Hematopoietic multipotent progenitor cell treated with erythropoietin and hydrocortisone succinate and interleukin-3 and kit ligand, for 6 days (in vitro differentiated cells): Measurements from ENCODE around the gene RP9.
A peak's percentile ranks its signal among the peaks of the same experiment; 100 is the strongest.

Experiments
- DNase-seq: peaks from one replicate; pipeline ENCODE4 v3.0.0-alpha.2; 2015

RP9 gene

DNA sequence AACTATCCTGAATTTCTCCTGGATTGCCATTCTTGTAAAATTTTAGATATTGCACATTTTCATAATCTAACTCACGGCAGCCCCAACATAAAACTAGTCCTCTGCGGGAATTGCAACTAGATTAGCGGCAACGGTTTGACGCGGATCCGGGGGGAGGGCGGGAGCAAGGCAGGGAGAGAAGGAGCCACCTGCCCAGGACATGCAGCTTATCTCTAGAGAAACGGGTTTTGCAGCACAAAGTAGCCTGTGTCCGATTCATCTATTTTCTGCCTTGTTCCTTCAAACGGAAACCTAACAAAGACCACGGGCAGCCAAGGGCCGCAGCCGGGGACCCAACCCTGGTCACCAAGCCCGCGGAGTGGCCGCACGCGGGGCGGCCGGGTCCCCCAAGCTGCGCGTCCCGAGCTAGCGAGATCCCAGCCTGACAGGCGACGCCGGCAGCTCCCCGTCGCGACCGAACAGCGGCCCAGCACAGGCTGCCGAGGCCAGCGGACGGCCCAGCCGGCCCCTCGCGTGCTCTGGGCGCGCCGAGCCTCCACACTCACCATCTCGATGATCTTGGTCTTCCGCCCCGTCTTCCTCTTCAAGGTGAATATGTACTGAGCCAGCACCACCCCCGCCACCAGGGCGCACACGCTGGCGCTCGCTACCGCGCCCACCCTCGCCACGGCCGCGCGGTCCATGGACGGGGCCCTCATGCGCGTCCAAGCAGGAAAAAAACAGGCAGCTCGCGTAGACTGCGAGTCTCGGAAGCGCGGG lies 47.0 kb downstream of the RP9 start, which contains the start of gene NT5C3A:
Gene NT5C3A, minus strand, starts transcription at position 754 of the 759 bp plus-strand sequence. Its CDS starts 71 bp downstream, at position 683.
- peak; percentile 67 for DNase-seq

DNA sequence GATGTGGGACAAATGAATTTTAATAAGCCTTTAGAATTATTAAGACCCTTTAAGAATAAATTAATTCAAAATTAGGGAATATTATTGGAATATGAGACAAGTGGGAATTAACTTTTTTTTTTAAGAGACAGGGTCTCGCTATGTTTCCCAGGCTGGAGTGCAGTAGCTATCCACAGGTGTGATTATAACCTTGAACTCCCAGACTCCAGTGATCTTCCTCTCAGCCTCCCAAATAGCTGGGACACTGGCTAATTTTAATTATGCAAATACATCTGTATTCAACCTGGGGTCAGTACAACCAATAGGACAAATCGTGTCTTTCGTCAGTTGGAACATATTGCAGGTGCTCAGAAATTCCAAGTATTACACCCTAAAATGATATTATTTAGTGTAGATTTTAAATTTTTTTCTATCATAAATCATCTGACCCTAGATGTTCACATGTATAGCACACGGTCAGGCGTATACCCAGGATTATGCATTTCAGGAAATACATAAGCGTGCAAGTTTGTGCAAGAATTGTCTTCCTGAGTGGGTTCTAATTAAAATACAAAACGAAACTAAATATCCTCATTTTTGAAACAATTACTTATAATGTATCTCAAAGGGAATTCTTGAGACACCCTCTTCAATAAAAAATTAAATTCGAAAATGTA lies 47.8 kb downstream of the RP9 start:
- DNase-seq: peak; percentile 23

DNA sequence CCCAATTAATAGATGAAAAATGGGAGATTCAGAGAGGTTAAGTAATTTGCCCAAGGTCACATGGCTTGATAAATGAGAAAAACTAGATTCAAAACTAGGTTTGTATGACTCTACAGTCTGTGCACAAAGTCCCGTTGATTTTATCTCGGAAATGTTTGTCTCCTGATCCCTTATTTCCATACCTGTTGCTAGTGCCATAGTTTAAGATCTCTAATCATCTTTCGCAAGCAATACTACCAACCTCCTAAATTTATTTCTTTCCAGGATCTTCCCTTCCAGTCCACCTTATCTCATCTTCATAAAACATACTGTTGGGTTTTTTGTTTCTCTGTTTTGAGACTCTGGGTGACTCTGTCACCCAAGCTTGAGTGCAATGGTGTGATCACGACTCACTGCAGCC lies 49.6 kb downstream of the RP9 start:
- no peak for DNase-seq

DNA sequence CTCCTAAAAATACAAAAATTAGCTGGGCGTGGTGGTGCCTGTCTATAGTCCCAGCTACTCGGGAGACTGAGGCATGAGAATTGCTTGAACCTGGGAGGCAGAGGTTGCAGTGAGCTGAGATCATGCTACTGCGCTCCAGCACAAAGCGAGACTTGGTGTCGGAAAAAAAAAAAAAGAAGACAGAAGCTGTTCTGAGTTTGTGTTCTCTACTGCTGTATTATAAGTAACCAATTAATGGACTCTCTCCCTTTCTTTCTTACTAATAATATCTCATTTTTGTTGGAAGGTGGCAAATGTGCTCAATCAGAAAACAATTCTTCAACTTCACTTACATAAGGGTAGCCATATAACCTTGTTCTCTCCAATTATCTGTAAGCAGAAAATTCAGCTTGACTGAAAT lies 54.0 kb downstream of the RP9 start:
- DNase-seq: no peak

DNA sequence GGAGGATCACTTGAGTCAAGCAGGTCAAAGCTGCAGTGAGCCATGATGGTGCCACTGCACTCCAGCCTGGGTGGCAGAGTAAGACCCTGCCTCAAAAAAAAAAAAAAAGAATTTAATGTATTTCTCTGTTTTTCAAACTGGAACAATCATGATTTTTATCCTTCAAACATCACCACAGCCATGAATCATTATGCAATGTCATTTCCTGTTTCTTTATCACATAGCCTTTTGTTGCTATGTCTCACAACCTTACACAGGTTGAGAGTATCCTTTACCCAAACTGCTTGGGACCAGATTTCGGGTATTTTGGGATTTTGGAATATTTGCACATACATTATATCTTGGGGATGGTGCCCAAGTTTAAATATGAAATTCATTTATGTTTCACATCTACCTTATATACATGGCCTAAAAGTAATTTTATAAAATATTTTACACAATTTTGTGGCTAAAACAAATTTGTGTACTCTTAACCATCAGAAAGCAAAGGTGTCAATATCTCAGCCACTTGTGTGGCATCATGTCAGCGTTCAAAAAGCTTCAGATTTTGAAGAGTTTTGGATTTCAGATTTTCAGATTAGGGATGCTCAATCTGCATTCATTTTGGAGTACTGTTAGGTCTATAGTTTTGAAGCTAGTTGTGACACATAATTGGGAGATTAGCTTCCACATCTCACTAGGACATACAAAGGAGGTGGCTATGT lies 54.8 kb downstream of the RP9 start:
- peak; percentile 70 for DNase-seq

DNA sequence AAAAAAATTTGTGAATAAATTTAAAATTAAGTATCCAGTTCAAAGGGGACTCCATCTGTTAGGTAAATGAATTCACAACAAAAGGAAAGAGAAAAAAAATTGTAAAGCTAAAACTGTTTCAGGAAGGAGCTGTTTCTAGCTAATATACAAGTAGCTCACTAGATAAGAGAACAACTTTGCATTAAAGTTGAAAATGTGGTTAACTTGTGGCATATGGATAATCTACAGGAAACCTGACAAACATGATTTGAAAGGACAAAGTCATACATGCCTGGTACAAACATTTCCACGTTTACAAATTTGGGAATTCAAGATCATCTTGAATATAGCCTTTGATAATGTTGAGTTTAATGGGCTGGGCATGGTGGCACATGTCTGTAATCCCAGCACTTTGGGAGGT lies 55.5 kb downstream of the RP9 start:
- peak; percentile 80 for DNase-seq

DNA sequence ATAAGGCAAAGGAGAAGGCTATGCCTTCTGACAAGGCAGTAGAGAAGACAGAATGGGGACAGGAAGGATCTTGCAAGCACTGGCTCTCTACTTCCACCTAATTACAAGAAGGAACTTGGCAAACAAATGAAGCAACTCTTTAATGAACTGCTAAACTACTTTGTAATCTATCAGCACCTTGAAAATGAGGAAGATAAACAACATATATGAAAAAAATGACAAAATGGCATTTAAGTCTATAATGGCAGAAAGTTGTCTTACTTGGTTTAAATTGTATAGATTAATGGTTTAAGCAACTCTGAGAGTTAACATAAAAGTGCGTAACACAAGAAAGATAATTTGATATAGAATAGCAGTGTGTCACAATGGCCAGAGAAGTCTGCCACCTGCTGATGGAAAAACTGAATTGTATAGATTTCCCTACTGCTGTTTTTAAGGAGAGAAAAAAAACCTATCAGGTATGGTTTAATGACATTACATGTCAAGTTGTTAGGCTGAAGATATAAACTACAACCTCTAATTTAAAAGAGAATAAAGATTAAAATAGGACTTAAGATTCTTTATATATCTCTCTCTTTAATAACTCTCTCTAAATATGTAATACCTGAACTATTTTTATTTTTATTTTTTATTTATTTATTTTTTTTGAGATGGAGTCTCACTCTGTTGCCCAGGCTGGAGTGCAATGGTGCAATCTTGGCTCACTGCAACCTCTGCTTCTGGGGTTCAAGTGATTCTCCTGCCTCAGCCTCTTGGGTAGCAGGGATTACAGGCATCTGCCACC lies 58.5 kb downstream of the RP9 start:
- peak; percentile 80 for DNase-seq

DNA sequence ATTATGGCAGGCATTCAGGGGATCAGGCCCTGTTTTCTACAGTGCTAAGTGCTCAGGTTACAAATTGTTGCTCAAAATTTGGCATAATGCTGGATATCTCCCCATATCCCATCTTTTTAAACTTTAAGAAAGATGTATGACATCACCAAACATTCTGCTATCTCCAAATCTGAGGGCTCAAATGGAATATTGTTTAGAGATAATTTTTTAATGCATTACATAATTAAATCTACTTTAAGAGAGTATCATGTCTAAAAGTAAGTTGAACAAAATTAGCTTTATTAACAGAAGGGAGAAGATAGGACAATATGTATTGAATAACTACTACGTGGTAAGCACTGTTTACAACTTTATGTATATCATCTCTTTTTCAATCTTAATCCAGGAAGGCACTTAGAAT lies 60.5 kb downstream of the RP9 start:
- no peak for DNase-seq

DNA sequence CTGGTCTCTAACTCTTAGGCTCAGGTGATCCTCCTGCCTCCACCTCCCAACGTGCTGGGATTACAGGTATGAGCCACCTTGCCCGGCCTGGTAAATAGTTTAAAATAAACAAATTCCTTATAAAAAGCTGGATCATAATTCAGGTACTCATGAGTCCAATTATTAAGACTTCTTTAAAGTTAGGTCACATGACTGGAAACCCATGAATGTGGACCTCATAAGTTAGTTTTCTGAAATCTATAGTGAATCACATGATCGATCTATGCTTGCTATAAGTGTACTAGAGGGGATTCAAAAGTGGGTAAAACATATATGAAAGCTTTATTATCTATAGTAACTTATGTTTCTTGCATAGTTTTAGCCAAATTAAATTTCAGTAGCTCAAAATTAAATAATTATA lies 60.9 kb downstream of the RP9 start:
- DNase-seq: no peak

DNA sequence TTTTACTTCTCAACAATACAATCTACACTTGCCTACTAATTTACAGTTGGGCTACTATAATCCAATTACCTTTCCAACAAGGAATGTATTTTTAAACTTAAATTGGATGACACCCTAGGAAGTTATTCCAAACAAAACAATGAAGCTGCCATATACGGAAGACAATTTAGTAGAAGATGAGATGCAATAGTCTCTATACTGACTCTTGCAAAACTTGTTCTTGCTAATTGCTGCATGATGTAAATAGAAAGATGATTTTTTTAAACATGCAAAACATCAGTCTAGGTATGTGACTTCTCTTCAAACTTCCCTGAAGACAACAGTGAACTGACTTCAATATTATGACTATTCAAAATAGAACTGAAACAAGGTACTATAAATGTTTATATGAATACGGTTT lies 64.2 kb downstream of the RP9 start:
- no peak for DNase-seq
